GM12878 (cell line): ENCODE data around the gene HM13. TPM values are rescaled to one million over a fixed set of nuclear protein-coding genes. Genes with fewer than 3 reads are reported as not detected.

Experiments
- ATAC-seq: fragments of 200-7000 bp; cut with Tn5 transposase; 3 replicates; pipeline ENCODE4 v1.9.1; 2020; ENCODE audit warnings: mild to moderate bottlenecking, moderate library complexity
- BruUV-seq: library from RNA; stranded (reverse); fragments of 400-500 nt; replicated peaks from 2 replicates; lab custom pipeline; 2021; lab: Mats Ljungman, UMichigan
- CTCF ChIA-PET: fragments of 300-600 bp; sonication (Branson Sonifier 250); formaldehyde crosslinking; extraction: SDS; loops from one replicate; lab custom pipeline; 2021; ENCODE audit warnings: inconsistent platforms; lab: Yijun Ruan, JAX
- POLR2A ChIA-PET: fragments of 350-600 bp; formaldehyde crosslinking; extraction: SDS; loops from one replicate; lab custom pipeline; 2021; ENCODE audit warnings: inconsistent platforms; lab: Charles Lee
- RAD21 ChIA-PET: fragments of 300-600 bp; sonication (Branson Sonifier 250); formaldehyde crosslinking; loops from one replicate; lab custom pipeline; 2023; ENCODE audit warnings: antibody characterized with exemption; ENCODE audit not compliant: unreplicated experiment; lab: Charles Lee
- SMC1A ChIA-PET: fragments of 300-600 bp; sonication (Branson Sonifier 250); formaldehyde crosslinking; loops from one replicate; lab custom pipeline; 2023; ENCODE audit not compliant: unreplicated experiment, uncharacterized antibody; lab: Charles Lee
- DNase-seq: peaks from one replicate; pipeline ENCODE4 v3.0.0-alpha.2; 2011; ENCODE audit warnings: low read depth, low spot score
- FAIRE-seq: peaks from 3 replicates; lab custom pipeline; 2011; peaks lifted over from hg19 to GRCh38; lab: Jason Lieb, UNC
- H2AFZ ChIP-seq: 2 replicates; pipeline ENCODE4 v1.6.0; 2011; ENCODE audit warnings: low read depth, low read length, control low read depth; ENCODE audit not compliant: control insufficient read depth
- H3K27ac ChIP-seq: 2 replicates; pipeline ENCODE4 v1.5.1; 2011; ENCODE audit warnings: control low read depth; ENCODE audit not compliant: control insufficient read depth, insufficient read depth
- H3K27me3 ChIP-seq, 2 experiments: replicated peaks in 1 of 2; 2 replicates each; pipeline versions ENCODE4 v1.6.0 to v1.6.1; 2011; ENCODE audit warnings: low read length in 1 of 2; ENCODE audit not compliant: control insufficient read depth in 2 of 2, insufficient read depth in 2 of 2
- H3K36me3 ChIP-seq, 2 experiments: 2 replicates each; pipeline ENCODE4 v1.5.1; 2011; ENCODE audit warnings: low read length in 1 of 2; ENCODE audit not compliant: control insufficient read depth in 2 of 2, insufficient read depth in 2 of 2
- H3K4me1 ChIP-seq: 2 replicates; pipeline ENCODE4 v1.6.1; 2011; ENCODE audit warnings: mild to moderate bottlenecking, low read length, moderate library complexity, mixed read lengths; ENCODE audit not compliant: control insufficient read depth, insufficient read depth
- H3K4me2 ChIP-seq: 2 replicates; pipeline ENCODE4 v1.6.0; 2011; ENCODE audit warnings: control low read depth; ENCODE audit not compliant: control insufficient read depth, insufficient read depth
- H3K4me3 ChIP-seq: fragments of 200-600 bp; sonication (generic); 2 replicates; pipeline ENCODE4 v1.5.1; 2016
- H3K79me2 ChIP-seq: 2 replicates; pipeline ENCODE4 v1.6.0; 2011; ENCODE audit warnings: low read length; ENCODE audit not compliant: control insufficient read depth, insufficient read depth
- H3K9ac ChIP-seq: 2 replicates; pipeline ENCODE4 v1.8.0; 2011; ENCODE audit warnings: low read length, control low read depth, mixed read lengths; ENCODE audit not compliant: control insufficient read depth, insufficient read depth
- H3K9me3 ChIP-seq: replicated peaks from 3 replicates; pipeline ENCODE4 v1.5.1; 2011; ENCODE audit warnings: mild to moderate bottlenecking, low read length; ENCODE audit not compliant: control insufficient read depth, insufficient read depth
- H4K20me1 ChIP-seq: 2 replicates; pipeline ENCODE4 v1.6.0; 2011; ENCODE audit not compliant: control insufficient read depth, insufficient read depth
- ETV6 ChIP-seq, 2 experiments: fragments of 450-650 bp in 1 of 2; IDR thresholded peaks in 1 of 2; conservative IDR thresholded peaks in 1 of 2; 2 replicates each; pipeline ENCODE4 v1.6.1; 2014; ENCODE audit warnings: antibody characterized with exemption in 1 of 2, borderline replicate concordance in 1 of 2, low read depth in 1 of 2, mild to moderate bottlenecking in 1 of 2, moderate library complexity in 1 of 2
- MTA3 ChIP-seq: IDR thresholded peaks from 2 replicates; pipeline ENCODE4 v1.6.1; 2012; ENCODE audit warnings: low read length, inconsistent platforms, borderline replicate concordance
- MYB ChIP-seq: fragments of 150-350 bp; IDR thresholded peaks from 2 replicates; pipeline ENCODE4 v1.6.1; 2014; ENCODE audit warnings: mild to moderate bottlenecking, low read depth, low read length, borderline replicate concordance
- PML ChIP-seq: IDR thresholded peaks from 2 replicates; pipeline ENCODE4 v1.6.1; 2012; ENCODE audit warnings: low read length, inconsistent platforms
- SMC3 ChIP-seq: IDR thresholded peaks from 2 replicates; pipeline ENCODE4 v1.6.1; 2011; ENCODE audit warnings: low read length, improper control_type of control experiment, borderline replicate concordance
- SP1 ChIP-seq: IDR thresholded peaks from one replicate; pipeline ENCODE4 v1.6.1; 2011; ENCODE audit warnings: low read depth, low read length
- ZNF274 ChIP-seq: IDR thresholded peaks from one replicate; pipeline ENCODE4 v1.8.0; 2011; ENCODE audit not compliant: insufficient read length, insufficient read depth
- WGBS: methylation state at CpG from one replicate; pipeline ENCODE4 v1.1.6; 2016; ENCODE audit warnings: low lambda C conversion rate; ENCODE audit not compliant: insufficient replicate concordance, insufficient coverage; ENCODE audit errors: missing lambda C conversion rate; 5-methylcytosine and 5-hydroxymethylcytosine counted together
- in situ Hi-C: fragments of 300-500 bp; cut with MboI; formaldehyde crosslinking; loops from 9 replicates; pipeline ENCODE4 v1.14.3; 2018; ENCODE audit warnings: mixed read lengths
- intact Hi-C: fragments of 100-400 bp; cut with micrococcal nuclease; formaldehyde crosslinking; loops from one replicate; pipeline ENCODE4 v1.14.2; 2022; ENCODE audit not compliant: unreplicated experiment
- polyA plus RNA-seq, 11 experiments: library from polyadenylated mRNA; depleted of rRNA in 4 of 11; unstranded in 6 of 11; stranded (reverse) in 5 of 11; fragments of >200 nt; fragmentation: Nextera tagmentation in 4 of 11; fragmentation: Illumina TruSeq in 1 of 11; extraction: Ambion mirVana in 4 of 11; extraction: Trizol in 1 of 11; gene quantifications; 1 replicate in 1 of 11; 2 replicates in 10 of 11; pipeline versions ENCODE4 v1.2.1 to v1.2.3, GENCODE V29; 2011 to 2016; ENCODE audit warnings: inconsistent platforms in 2 of 11, missing spikeins in 2 of 11, low read depth in 1 of 11
- total RNA-seq, 4 experiments: library from RNA; depleted of rRNA in 3 of 4; stranded (reverse); fragments of >200 nt in 3 of 4; fragmentation: Illumina TruSeq in 1 of 4; extraction: Trizol in 1 of 4; gene quantifications; 2 replicates each; pipeline versions ENCODE4 v1.2.1 to v1.2.3, GENCODE V29; 2013 to 2021
- TF ChIP-seq, protein P1 (sequence below): IDR thresholded peaks from 2 replicates; pipeline ENCODE4 v1.6.1; 2012; ENCODE audit warnings: improper control_type of control experiment, low read depth, low read length; ENCODE audit not compliant: insufficient replicate concordance
- TF ChIP-seq, protein P2 (sequence below): fragments of 450-650 bp; IDR thresholded peaks from 2 replicates; pipeline ENCODE4 v1.6.1; 2016; ENCODE audit warnings: mild to moderate bottlenecking, moderate library complexity, borderline replicate concordance

The HM13 gene
- total and polyA plus RNA-seq, 10 of the 15 experiments (the other 5 are each of a cell fraction or from before 2014, with no cell fraction given): 4.8 to 185 (median 81.7) TPM

DNA sequence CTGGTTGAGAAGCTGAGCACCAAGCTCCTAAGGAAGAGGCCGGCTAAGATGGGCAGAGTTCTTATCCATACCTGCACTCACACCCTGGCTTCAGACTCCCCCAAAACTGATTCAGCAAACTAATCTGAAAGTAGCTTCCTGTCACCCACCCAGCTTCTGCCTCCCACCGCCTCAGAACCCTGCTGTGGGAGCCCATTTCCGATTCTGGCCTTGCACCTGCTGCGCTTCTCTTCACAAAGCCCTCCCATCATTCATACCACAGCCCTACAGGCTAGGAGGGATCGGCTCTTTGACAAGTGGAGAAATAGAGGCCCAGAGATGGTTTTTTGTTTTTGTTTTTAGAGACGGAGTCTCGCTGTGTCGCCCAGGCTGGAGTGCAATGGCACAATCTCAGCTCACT is 28.7 kb downstream of the HM13 start:
- H3K4me1 ChIP-seq: no peaks in the 10 kb centered on the region
- WGBS: 95% methylated on average over 8 of the region's 8 CpGs
- H3K36me3 ChIP-seq: peaks cover 25 to 33% of the 10 kb centered on the region in 2 experiments
- H3K27me3 ChIP-seq: no peaks in the 10 kb centered on the region
- H3K9ac ChIP-seq: no peak overlapping the region
- H3K4me2 ChIP-seq: no peak overlapping the region
- H3K4me3 ChIP-seq: no peak overlapping the region
- ChIA-PET SMC1A (no interaction called here), POLR2A (no interaction called here), CTCF (interaction anchor here (2.0 kb wide), 1 partner anchor 70 kb away, joined by 7 read pairs; no protein-coding TSS in a partner anchor), RAD21 (interaction anchor here (0.6 kb wide), 1 partner anchor 82 kb away, joined by 3 read pairs; no protein-coding TSS in a partner anchor)
- DNase-seq (no peak), FAIRE-seq (no peak), ATAC-seq (no peak)
- in situ Hi-C loops: no loop called here
- H3K27ac ChIP-seq: no peak overlapping the region
- H4K20me1 ChIP-seq: no peaks in the 10 kb centered on the region
- peaks cover 12% of the 10 kb centered on the region for H3K79me2 ChIP-seq
- TF ChIP-seq, protein P1, sequence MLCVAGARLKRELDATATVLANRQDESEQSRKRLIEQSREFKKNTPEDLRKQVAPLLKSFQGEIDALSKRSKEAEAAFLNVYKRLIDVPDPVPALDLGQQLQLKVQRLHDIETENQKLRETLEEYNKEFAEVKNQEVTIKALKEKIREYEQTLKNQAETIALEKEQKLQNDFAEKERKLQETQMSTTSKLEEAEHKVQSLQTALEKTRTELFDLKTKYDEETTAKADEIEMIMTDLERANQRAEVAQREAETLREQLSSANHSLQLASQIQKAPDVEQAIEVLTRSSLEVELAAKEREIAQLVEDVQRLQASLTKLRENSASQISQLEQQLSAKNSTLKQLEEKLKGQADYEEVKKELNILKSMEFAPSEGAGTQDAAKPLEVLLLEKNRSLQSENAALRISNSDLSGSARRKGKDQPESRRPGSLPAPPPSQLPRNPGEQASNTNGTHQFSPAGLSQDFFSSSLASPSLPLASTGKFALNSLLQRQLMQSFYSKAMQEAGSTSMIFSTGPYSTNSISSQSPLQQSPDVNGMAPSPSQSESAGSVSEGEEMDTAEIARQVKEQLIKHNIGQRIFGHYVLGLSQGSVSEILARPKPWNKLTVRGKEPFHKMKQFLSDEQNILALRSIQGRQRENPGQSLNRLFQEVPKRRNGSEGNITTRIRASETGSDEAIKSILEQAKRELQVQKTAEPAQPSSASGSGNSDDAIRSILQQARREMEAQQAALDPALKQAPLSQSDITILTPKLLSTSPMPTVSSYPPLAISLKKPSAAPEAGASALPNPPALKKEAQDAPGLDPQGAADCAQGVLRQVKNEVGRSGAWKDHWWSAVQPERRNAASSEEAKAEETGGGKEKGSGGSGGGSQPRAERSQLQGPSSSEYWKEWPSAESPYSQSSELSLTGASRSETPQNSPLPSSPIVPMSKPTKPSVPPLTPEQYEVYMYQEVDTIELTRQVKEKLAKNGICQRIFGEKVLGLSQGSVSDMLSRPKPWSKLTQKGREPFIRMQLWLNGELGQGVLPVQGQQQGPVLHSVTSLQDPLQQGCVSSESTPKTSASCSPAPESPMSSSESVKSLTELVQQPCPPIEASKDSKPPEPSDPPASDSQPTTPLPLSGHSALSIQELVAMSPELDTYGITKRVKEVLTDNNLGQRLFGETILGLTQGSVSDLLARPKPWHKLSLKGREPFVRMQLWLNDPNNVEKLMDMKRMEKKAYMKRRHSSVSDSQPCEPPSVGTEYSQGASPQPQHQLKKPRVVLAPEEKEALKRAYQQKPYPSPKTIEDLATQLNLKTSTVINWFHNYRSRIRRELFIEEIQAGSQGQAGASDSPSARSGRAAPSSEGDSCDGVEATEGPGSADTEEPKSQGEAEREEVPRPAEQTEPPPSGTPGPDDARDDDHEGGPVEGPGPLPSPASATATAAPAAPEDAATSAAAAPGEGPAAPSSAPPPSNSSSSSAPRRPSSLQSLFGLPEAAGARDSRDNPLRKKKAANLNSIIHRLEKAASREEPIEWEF: no peak
- TF ChIP-seq, protein P2, sequence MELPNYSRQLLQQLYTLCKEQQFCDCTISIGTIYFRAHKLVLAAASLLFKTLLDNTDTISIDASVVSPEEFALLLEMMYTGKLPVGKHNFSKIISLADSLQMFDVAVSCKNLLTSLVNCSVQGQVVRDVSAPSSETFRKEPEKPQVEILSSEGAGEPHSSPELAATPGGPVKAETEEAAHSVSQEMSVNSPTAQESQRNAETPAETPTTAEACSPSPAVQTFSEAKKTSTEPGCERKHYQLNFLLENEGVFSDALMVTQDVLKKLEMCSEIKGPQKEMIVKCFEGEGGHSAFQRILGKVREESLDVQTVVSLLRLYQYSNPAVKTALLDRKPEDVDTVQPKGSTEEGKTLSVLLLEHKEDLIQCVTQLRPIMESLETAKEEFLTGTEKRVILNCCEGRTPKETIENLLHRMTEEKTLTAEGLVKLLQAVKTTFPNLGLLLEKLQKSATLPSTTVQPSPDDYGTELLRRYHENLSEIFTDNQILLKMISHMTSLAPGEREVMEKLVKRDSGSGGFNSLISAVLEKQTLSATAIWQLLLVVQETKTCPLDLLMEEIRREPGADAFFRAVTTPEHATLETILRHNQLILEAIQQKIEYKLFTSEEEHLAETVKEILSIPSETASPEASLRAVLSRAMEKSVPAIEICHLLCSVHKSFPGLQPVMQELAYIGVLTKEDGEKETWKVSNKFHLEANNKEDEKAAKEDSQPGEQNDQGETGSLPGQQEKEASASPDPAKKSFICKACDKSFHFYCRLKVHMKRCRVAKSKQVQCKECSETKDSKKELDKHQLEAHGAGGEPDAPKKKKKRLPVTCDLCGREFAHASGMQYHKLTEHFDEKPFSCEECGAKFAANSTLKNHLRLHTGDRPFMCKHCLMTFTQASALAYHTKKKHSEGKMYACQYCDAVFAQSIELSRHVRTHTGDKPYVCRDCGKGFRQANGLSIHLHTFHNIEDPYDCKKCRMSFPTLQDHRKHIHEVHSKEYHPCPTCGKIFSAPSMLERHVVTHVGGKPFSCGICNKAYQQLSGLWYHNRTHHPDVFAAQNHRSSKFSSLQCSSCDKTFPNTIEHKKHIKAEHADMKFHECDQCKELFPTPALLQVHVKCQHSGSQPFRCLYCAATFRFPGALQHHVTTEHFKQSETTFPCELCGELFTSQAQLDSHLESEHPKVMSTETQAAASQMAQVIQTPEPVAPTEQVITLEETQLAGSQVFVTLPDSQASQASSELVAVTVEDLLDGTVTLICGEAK: no peak
- TF ChIP-seq SMC3: no peak
- TF ChIP-seq ETV6 (conservative IDR thresholded peaks at IDR 0.05 in 1 of 2, IDR thresholded peaks at IDR 0.05 in 1 of 2; ENCODE audit: borderline replicate concordance in 1 of 2, low read depth in 1 of 2): no peak
- no peak for TF ChIP-seq MTA3
- TF ChIP-seq SP1: no peak
- TF ChIP-seq PML: no peak
- no peak for TF ChIP-seq MYB
- no peak for TF ChIP-seq ZNF274
- H3K9me3 ChIP-seq: no peaks in the 10 kb centered on the region
- no peak overlapping the region for H2AFZ ChIP-seq
- no TSS peak for BruUV-seq
- intact Hi-C loops: no loop called here
